Body of pancreas (tissue), 4 donors: ENCODE measurements around the gene FAM43B. TPM values are rescaled to one million over a fixed set of nuclear protein-coding genes. Genes with fewer than 3 reads are reported as not detected.

Experiments used
- ATAC-seq: fragments of 150-250 bp; one replicate; pipeline ENCODE4 v1.9.1; 2016
- DNase-seq, 4 donors: peaks; one replicate each; pipeline ENCODE4 v3.0.0-alpha.2; 2019
- H3K27ac ChIP-seq, 4 donors: fragments of 200-600 bp; sonication (generic); 1 replicate in 3 of 4; 2 replicates in 1 of 4; pipeline versions ENCODE4 v1.5.1 to v1.6.1; 2016 to 2019; ENCODE audit warnings: mild to moderate bottlenecking in 1 of 4, mixed read lengths in 1 of 4, moderate library complexity in 1 of 4
- H3K27me3 ChIP-seq, 2 donors: fragments of 200-600 bp; sonication (generic); one replicate each; pipeline ENCODE4 v1.6.0; 2016; ENCODE audit warnings: mild to moderate bottlenecking in 1 of 2
- H3K36me3 ChIP-seq, 2 donors: fragments of 200-600 bp; sonication (generic); replicated peaks in 1 of 2; 2 replicates each; pipeline ENCODE4 v1.5.1; 2016; ENCODE audit warnings: low read depth in 2 of 2; ENCODE audit not compliant: insufficient read depth in 1 of 2
- H3K4me1 ChIP-seq: fragments of 200-600 bp; sonication (generic); one replicate; pipeline ENCODE4 v1.6.0; 2016
- H3K4me3 ChIP-seq, 2 donors: fragments of 200-600 bp; sonication (generic); 1 replicate in 1 of 2; 2 replicates in 1 of 2; pipeline ENCODE4 v1.5.1; 2016 to 2019
- H3K9me3 ChIP-seq, 3 donors: fragments of 200-600 bp; sonication (generic); 1 replicate in 2 of 3; 2 replicates in 1 of 3; pipeline ENCODE4 v1.5.1; 2016
- CTCF ChIP-seq, 7 experiments: fragments of 450-650 bp in 4 of 7; fragments of 200-600 bp in 3 of 7; sonication (generic) in 3 of 7; IDR thresholded peaks; one replicate each; pipeline ENCODE4 v1.5.1; 2016 to 2019; ENCODE audit warnings: antibody characterized with exemption in 7 of 7
- POLR2A ChIP-seq, 3 donors: fragments of 450-650 bp; IDR thresholded peaks; one replicate each; pipeline ENCODE4 v1.6.1; 2016; ENCODE audit warnings: antibody characterized with exemption in 3 of 3, mild to moderate bottlenecking in 2 of 3
- WGBS, 2 donors: methylation state at CpG; one replicate each; pipeline ENCODE4 v1.1.5; 2017; 5-methylcytosine and 5-hydroxymethylcytosine counted together
- intact Hi-C: fragments of 100-400 bp; cut with DNase I; formaldehyde crosslinking; loops from one replicate; pipeline ENCODE4 v1.15.1; 2023
- total RNA-seq, 2 donors: library from RNA; depleted of rRNA; stranded (reverse); fragments of >200 nt; gene quantifications; one replicate each; pipeline ENCODE4 v1.1.0, GENCODE V29; 2016

FAM43B gene
- total RNA-seq, 2 donors from 2014 or later = 0.26 to 3.6 TPM

- no peaks in the 10 kb centered on the region for H3K27me3 ChIP-seq
- H3K9me3 ChIP-seq = no peaks in the 10 kb centered on the region
- H3K36me3 ChIP-seq = no peaks in the 10 kb centered on the region
- TF ChIP-seq CTCF (IDR thresholded peaks at IDR 0.05) = no peak
- TF ChIP-seq POLR2A (IDR thresholded peaks at IDR 0.05) = no peak
- DNase-seq = no peak
- H3K4me1 ChIP-seq = no peaks in the 10 kb centered on the region
- 66 to 73% methylated on average over 4 of the region's 4 CpGs for WGBS, 2 donors
- no peak for ATAC-seq
- H3K27ac ChIP-seq = no peak overlapping the region
- H3K4me3 ChIP-seq = no peak overlapping the region
- intact Hi-C loops = no loop called here
Measured at GRCh38 chr1:20602851-20603450, 50.6 kb downstream of the FAM43B start.

GRCh38 chr1:20603504-20604464, 51.4 kb downstream of the FAM43B start:
- Histone ChIP-seq H3K4me1 (no peaks in the 10 kb centered on the region), H3K27me3 (no peaks in the 10 kb centered on the region), H3K27ac (no peak overlapping the region), H3K36me3 (no peaks in the 10 kb centered on the region), H3K4me3 (no peak overlapping the region), H3K9me3 (no peaks in the 10 kb centered on the region)
- no peak for DNase-seq
- intact Hi-C loops = no loop called here
- no peak for ATAC-seq
- 73 to 77% methylated on average over 9 of the region's 9 CpGs for WGBS, 2 donors
- TF ChIP-seq CTCF (IDR thresholded peaks at IDR 0.05) = no peak

Other genes starting within 250 kb of the FAM43B start
- gene CAMK2N1, start 66.4 kb upstream of the FAM43B start, total RNA-seq = 1 to 10 TPM; 5.3 to 5.4 TPM
- 10 to 100 TPM; 18.7 to 20.4 TPM for gene MUL1, start 44.4 kb upstream of the FAM43B start, total RNA-seq
- not detected for gene CDA, start 36.5 kb downstream of the FAM43B start, total RNA-seq
- gene PINK1, start 80.9 kb downstream of the FAM43B start, total RNA-seq = 10 to 100 TPM; 40.9 to 67.5 TPM
- 100 to 1,000 TPM in 1 of 2 donors, 10 to 100 TPM in 1; 76.8 to 114 TPM for gene DDOST, start 108.8 kb downstream of the FAM43B start, total RNA-seq
- 1 to 10 TPM in 1 of 2 donors, not detected in 1; 1.8 TPM for gene KIF17, start 165.4 kb downstream of the FAM43B start, total RNA-seq
- not detected for gene SH2D5, start 180.1 kb downstream of the FAM43B start, total RNA-seq
- gene HP1BP3, start 234.7 kb downstream of the FAM43B start, total RNA-seq = 100 to 1,000 TPM in 1 of 2 donors, 10 to 100 TPM in 1; 90.8 to 201 TPM